GM15510 (cell line): ENCODE data around the gene TIFAB.

Source experiments
- POLR2A ChIP-seq: IDR thresholded peaks from 3 replicates; pipeline ENCODE4 v1.6.1; 2011; ENCODE audit warnings: borderline replicate concordance; ENCODE audit not compliant: insufficient read length; ENCODE audit errors: extremely low read depth

Gene TIFAB

GRCh38 chr5:135487037-135487395 lies 34.9 kb upstream of the TIFAB start:
- no peak for TF ChIP-seq POLR2A

GRCh38 chr5:135486131-135487036 lies 34.2 kb upstream of the TIFAB start:
- no peak for TF ChIP-seq POLR2A

- no peak for TF ChIP-seq POLR2A
Measured at GRCh38 chr5:135484674-135485086, 32.5 kb upstream of the TIFAB start.

GRCh38 chr5:135483254-135483653 lies 31.1 kb upstream of the TIFAB start:
- no peak for TF ChIP-seq POLR2A

- TF ChIP-seq POLR2A: no peak
Measured at GRCh38 chr5:135482381-135482933, 30.3 kb upstream of the TIFAB start.

- no peak for TF ChIP-seq POLR2A
Measured at GRCh38 chr5:135481909-135482311, 29.8 kb upstream of the TIFAB start.

GRCh38 chr5:135481387-135481786 lies 29.2 kb upstream of the TIFAB start:
- TF ChIP-seq POLR2A: no peak

GRCh38 chr5:135480511-135480910 lies 28.4 kb upstream of the TIFAB start:
- TF ChIP-seq POLR2A: no peak

- TF ChIP-seq POLR2A: no peak
Measured at GRCh38 chr5:135478938-135479337, 26.8 kb upstream of the TIFAB start.

- TF ChIP-seq POLR2A: no peak
Measured at GRCh38 chr5:135477613-135478066, 25.5 kb upstream of the TIFAB start.

GRCh38 chr5:135476615-135477581 lies 24.7 kb upstream of the TIFAB start:
- TF ChIP-seq POLR2A: no peak

GRCh38 chr5:135473956-135474670 lies 22.0 kb upstream of the TIFAB start:
- no peak for TF ChIP-seq POLR2A

GRCh38 chr5:135472141-135472540 lies 20.0 kb upstream of the TIFAB start:
- no peak for TF ChIP-seq POLR2A

GRCh38 chr5:135471726-135472125 lies 19.6 kb upstream of the TIFAB start:
- TF ChIP-seq POLR2A: no peak
